Renal pelvis (tissue), 4 donors: ENCODE measurements around the gene STAG1. TPM values are rescaled to one million over a fixed set of nuclear protein-coding genes. Genes with fewer than 3 reads are reported as not detected.
"Not testable (repeated sequence)": the region's sequence is repeated elsewhere in the genome, so short reads cannot be mapped to it uniquely, and the experiment has no call there.

Experiments
- DNase-seq: peaks from one replicate; pipeline ENCODE4 v3.0.0-alpha.2; 2013
- polyA plus RNA-seq, 3 donors: library from polyadenylated mRNA; unstranded; fragments of 120-200 nt; gene quantifications; one replicate each; pipeline ENCODE4 v1.2.1, GENCODE V29; 2013; ENCODE audit not compliant: insufficient read length in 3 of 3

Gene STAG1
- polyA plus RNA-seq, 3 donors: 43.6 to 49.8 (median 45.2) TPM

DNA sequence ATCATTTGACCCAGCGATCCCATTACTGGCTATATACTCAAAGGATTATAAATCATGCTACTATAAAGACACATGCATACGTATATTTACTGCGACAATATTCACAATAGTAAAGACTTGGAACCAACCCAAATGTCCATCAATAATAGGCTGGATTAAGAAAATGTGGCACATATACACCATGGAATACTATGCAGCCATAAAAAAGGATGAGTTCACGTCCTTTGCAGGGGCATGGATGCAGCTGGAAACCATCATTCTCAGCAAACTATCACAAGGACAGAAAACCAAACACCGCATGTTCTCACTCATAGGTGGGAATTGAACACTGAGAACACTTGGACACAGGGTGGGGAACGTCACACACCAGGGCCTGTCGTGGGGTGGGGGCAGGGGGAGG is 237.6 kb downstream of the STAG1 start:
- not testable (repeated sequence) for DNase-seq

DNA sequence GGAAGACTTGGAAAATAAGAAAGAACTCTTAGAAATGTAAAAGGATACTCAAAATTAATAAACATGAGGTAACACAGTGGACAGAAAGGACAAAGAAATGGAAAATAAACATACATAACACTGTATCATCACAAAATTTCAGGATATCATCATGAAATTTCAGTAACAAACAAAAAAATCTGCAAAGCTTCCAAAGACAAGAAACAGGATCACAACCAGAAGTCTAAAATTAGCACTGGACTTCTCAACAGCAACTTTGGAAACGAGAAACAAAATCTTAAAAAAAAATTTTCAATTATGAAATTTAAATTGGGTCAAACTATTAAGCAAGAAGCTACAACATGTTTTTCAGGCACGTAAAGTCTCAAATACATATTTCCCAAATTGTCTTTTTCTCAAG is 238.8 kb downstream of the STAG1 start:
- DNase-seq: no peak

DNA sequence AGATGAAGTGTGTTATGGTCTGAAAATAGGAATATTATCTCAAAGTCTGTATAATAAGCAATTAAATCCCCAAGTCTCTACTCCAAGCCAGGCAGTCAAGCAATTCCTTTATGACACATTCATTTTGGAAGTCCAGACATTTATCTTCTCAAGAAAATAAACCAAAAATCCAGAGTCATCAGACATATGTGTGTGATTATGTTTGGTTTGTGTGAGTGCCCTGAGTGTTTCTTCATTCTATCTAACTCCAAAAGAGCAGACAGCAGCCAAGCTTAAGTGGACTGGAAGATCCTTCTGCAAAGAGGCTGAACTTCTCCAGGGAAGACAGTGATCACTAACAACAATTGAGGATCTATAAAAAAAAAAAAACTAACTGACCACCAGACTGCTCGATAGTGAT is 239.8 kb downstream of the STAG1 start:
- DNase-seq: no peak

DNA sequence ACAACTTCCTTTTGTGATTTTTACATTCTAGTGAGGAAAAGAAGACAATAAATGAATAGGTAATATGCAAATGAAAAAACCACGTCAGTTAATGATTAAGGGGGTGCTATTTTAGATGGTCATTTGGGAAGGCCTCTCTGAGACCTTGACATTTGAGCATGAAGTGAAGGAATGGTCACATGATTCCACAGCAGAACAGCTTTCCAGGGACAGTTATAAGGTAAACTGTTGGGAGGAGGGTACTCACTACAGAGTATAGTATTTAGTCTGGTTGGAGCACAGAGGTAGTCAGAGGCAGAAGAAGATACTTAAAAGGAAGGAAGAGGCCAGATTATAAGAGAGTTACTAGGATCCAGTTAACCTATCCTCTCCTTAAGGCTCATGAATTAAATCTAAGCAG is 246.5 kb downstream of the STAG1 start:
- no peak for DNase-seq

DNA sequence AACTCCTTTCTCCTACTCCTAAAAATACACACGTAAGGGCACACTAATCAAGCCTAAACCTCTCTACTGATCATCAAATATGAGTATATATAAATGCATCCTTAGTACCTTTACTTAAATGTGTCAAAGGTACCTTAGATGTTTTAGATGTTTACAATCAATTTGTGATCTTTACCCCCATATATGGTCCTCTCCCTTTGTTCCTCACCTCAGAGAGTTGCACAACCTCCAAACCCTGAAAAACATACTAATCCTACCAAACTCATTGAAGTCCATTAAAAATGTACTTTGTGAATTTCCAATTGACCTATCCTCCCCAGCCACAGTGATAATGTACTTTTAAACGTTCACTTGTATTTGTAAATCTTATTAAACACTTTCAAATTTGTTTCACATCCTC is 249.1 kb downstream of the STAG1 start:
- DNase-seq: no peak

DNA sequence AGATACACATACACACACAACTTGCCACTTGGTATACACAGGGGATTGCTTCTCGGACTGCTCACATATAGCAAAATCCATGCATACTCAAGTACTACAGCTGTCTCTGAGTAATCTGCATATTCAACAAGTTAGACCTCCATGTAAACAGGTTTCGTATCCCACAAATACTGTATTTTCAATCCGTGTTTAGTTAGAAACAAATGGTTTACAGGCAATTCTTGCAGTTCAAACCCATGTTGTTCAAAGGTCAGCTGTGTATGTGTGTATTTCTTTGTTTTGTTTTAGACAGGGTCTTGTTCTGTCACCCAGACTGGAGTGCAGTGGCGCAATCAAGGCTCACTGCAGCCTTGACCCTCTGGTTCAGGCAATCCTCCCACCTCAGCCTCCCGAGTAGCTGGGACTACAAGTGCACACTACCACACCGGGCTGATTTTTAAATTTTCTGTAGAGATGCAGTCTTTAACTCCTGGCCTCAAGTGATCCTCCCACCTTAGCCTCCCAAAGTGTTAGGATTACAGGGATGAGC is 253.2 kb downstream of the STAG1 start:
- no peak for DNase-seq

DNA sequence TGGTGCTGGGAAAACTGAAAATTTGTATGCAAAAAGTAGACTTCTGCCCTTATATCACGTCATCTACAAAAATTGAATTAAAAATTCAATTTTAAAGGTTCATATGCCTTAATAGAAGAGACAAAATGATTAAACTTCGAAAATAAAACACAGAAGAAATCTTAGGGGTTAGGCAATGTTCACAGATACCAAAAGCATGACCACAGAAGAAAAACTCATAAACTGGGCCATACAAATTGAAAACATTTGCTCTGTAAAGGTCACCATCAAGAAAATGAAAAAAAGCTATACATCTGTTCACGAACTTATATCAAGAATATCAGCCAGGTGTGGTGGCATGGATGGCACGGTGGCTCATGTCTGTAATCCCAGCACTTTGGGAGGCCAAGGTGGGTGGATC is 257.0 kb downstream of the STAG1 start:
- no peak for DNase-seq

DNA sequence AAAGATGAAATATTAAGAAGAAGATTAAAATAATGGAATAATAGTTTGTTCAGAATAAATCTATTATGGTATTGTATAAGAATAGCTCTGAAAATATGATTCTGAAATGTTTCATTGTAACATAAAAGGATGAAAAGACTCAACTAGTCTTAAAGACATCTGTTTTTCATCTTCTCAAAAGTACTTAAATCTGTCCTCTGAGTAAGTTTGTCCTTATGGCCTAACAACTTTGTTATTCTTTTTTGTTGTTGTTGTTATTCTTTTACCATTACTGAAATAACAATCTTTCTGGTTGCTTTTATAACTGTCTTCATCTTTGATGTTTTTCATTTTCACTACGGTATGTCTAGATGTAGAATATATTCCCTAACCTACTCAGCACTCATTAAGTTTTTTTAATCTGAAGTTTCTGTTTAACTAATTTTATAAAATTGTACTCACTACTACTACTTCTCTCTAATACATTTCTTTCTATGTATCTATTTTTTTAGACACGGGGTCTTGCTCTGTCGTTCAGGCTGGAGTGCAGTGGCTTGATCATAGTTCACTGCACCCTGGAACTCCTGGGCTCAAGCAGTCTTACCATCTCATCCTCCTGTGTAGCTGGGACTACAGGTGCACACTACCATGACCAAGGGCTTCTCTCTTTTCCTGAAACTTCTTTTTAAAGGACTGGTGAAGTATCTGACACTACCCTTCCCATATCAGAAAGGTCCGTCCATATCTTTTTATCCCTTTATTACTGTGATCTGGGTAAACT is 261.4 kb downstream of the STAG1 start:
- DNase-seq: no peak

DNA sequence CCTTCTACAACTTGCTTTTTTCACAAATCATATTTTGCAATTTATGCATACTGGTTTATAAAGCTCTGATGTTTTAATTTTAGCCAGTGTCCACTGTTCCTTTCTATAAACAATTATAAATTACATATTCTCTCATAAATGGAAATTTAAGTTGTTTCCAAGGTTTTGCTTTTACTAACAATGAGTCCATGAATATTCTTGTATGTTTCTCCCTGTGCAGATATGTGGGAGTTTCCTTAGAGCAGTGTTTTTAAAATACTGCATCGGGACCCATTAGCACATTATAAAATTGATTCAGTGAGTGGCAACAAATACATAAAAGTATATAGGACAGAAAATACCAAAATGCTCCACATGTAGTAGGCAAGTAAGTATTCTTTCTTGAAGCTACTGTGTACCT is 266.4 kb downstream of the STAG1 start:
- no peak for DNase-seq

DNA sequence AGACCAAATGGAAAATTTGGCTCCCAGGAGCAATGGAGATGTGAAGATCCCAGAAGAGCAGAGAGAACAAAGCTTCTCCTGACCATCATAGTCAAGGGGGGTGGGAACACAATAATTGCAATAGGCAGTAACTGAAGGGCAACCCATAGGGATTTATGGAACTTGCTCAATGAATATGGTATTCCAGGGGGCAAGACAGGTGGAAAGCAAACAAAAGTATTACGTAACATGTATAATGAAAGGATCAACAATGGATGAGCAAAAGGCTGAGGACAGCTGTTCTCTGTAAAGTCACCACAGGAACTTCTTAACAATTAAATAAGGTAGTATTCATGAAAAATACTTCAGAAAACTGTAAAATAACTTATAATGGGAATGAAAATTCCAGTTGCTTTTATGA is 275.9 kb downstream of the STAG1 start:
- DNase-seq: no peak

DNA sequence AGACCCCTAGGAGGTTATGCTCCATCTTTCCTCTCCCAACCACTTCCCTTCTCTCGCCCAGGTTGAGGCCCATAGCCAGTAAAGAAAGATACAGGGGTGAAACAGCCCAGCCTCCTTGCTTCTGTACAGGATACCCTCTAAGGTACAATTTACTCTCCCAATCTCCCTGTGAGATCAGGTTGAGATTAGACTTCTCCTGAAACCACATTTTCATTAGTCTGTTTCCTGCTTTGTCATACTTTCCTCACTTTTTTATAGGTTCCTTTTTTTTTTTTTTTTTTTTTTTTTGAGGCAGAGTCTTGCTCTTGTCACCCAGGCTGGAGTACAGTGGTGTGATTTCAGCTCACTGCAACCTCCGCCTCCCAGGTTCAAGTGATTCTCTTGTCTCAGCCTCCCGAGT is 277.3 kb downstream of the STAG1 start:
- not testable (repeated sequence) for DNase-seq

DNA sequence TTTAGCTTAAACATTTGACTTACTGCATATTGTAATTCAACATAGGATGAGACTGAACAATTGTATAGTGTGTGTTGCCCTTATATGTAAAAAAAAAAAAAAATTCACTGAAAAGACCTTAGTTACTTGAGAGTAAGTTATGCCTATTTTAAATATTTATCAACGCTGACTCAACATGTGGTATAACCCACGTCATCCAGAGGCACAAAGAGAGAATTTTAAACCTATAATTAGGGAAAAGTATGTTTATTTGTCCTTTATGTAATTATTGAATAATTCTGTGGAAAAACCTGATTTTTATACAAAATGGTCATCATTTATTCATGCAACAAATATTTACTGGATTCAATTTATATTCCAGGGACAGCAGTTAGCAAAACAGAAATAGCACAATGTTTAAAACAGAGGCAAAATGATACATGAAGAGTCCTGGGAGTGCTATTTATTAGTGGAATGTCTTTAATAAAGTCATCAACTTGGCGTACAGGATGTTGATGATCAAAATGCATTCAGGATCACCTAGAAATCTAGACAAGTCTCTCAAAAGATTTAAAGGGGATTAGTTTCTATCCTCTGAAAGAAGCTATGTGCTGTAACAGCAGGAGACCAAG is 278.4 kb downstream of the STAG1 start:
- no peak for DNase-seq

DNA sequence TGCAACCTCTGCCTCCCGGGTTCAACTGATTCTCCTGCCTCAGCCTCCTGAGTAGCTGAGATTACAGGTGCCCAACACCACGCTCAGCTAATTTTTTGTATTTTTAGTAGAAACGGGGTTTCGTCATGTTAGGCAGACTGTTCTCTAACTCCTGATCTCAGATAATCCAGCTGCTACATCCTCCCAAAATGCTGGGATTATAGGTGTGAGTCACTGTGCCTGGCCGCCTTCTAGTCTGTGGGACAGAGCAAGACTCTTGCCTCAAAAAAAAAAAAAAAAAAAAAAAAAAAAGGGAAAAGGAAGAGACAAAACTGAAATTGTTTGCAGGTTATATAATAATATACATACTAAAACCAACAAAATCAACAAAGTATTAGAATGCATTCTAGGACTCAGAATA is 286.9 kb downstream of the STAG1 start:
- no peak for DNase-seq

DNA sequence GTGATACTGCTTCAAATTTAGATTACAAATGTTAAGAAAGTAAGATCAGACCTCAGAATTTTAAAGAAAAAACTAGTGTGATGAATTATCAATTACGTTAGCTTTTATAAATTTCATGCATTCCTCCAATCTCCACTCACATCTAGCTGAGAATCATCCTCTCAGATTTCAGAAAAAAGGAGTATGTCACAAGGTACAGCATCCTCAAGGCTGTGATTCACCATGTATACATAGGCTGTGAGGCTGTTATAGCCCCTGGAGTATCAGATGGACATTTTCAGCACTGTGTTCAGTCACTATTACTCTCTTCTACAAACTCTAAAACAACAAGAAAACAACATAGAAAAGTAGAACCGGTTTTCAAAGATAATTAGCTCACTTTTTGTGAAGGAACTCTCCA is 287.7 kb downstream of the STAG1 start:
- DNase-seq: no peak

DNA sequence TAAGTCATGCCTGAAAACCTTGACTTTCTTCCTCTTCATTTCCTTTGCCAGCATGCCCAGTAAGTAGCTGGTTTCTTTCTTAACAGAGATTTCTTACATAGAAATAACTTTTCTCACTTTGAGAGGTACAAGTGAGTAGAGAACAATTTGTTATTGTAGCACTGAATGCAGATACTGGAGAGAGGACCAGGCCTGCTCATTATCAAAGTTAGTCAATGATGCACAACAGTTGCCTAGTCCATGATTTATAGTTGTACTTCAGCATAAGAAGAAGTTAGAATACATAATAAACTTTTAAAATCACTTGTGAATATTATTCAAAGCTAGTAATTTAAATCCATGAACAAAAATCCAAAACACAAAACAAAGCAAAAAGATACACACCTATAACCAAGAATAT is 289.0 kb downstream of the STAG1 start:
- DNase-seq: no peak

DNA sequence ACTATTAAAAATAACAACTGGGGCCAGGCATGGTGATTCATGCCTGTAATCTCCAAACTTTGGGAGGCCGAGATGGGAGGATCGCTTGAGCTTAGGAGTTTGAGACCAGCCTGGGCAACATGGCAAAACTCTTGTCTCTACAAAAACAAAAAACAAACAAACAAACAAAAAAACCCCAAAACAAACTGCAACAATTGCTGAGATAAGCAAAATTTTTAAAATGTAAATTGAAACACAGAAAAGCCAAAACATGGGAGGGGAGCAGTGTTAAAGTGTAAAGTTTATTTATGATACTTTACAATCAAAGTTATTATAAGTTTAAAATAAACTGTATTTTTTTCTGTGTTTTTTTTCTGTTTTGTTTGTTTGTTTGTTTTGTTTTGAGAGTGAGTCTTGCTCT is 294.4 kb downstream of the STAG1 start:
- DNase-seq: no peak

DNA sequence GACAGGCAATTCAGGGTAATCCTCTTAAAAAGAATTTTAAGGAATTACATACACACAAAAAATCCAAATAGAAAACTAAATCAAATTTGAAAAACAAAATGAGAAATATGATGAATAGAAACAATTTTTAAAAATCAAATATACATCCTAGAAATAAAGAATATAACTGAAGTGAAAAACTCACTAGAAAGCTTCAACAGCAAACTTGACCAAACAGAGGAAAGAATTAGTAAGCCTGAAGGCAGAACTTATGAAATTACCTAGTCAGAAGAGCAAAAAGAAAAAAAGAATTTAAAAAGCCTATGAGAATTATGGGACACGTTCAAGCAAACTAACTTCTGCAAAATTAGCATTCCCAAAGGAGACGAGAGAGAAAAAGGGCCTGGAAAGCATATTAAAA is 296.0 kb downstream of the STAG1 start:
- no peak for DNase-seq

DNA sequence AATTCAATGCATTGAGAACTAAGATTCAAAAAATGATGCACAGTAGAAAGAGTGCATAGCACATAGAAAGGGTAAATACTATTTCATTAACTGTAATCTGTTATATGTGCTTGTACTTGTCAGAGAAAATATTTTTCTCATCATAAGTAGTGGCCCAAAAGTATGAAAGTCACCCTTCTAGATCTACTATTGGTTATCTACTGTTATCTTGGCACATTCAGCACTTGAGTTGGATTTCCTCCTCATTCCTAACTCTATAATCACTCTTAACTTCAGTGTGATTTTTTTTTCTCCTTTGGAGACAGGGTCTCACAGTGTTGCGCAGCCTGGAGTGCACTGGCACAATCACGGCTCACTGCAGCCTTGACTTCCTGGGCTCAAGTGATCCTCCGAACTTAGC is 307.6 kb downstream of the STAG1 start:
- DNase-seq: no peak

DNA sequence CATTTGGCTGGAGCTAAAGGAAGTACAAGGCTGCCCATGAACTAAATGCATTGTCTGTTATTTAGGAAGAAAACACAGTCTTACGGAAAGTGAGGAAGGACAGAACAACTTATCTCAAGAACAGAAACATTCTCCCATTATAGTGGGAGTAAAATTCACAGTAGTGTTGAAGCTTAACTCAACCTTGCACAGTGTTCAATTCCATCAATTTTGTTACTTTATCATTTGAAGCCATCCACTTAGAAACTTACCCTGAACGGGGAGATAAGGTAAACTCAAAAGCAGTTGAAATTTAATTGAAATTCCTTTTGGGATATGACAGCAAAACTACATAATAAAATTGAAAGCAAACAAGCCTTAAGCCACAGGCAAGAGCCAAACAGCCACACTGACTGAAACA is 315.1 kb downstream of the STAG1 start:
- no peak for DNase-seq

DNA sequence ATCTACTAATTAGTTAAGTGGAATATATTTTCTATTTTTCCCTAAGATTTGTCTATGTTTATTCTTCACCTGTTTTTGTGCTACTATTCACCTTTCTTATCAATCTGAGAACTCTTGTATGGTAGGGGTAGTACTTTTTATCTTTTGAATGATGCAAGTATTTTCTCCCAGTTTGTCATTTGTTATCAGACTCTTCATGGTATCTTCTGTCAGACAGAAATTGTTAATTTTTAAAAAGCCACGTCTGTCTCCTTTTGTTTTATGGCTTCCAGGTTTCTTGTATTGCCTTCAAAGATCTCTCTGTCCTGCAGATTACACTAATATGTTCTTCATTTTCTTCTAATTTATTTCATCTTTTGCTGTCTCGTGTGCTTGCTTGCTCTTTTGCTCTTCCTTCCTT is 317.7 kb downstream of the STAG1 start:
- no peak for DNase-seq

DNA sequence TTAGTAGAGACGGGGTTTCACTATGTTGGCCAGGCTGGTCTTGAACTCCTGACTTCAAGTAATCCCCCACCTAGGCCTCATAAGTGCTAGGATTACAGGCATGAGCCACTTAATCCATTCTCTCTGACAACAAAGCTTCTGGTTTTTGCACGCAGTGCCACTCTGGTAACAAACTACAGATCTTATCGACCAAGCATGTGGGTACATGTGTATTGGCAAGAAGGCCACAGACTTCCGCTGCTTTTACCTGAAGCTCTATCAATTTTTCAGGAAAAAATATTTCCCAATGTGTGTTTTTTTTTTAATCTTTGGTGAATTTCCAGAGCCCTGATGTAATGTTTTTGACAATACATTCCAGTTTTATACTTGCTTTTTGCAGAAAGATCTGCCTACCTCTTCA is 319.5 kb downstream of the STAG1 start:
- no peak for DNase-seq

DNA sequence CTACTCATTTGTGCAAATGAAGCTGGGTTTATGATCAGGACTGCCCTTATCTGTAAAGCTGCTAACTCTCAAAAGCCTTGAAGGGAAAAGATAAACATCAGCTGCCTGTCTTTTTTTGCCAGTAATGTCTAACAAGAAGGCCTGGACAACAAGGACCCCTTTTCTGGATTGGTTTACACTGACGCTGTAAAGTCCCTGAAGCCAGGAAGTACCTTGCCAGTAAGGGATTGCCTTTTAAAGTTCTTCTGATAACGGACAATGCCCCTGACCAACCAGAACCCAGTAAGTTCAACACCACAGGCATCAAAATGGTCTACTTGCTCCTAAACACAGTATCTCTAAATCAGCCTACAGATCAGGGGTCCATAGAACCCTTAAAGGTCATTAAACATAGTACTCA is 324.0 kb downstream of the STAG1 start:
- DNase-seq: no peak

DNA sequence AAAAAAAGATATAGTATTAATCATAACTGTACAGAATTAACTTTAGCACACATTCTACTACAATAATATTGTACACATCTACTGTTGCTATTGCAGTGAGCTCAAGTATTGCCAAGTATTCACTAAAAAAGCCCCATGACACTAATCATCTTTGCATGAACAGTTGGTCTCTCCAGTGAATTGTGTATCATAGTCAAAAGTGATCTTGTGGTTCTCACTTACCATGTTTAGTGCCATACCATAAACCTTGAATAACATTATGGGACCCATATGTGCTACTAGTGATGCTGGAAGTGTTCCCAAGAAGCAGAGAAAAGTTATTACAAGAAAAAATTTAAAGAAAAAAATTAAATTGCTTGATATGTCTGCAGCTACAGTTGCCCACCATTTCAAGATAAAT is 324.9 kb downstream of the STAG1 start:
- DNase-seq: no peak

DNA sequence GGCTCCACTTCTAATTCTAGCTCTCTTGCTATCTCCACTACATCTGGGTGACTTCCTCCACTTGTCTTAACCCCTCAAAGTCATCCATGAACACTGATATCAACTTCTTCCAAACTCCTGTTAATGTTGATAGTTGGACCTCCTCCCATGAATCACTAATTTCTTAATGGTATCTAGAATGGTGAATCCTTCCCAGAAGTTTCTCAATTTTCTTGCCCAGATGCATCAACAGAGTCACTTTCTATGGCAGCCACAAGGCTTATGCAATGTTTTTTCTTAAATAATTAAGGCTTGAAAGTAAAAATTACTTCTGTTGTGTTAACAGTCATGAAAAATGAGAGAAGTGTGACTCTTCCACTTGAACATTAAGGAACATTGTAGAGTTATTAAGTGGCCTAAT is 337.7 kb downstream of the STAG1 start:
- no peak for DNase-seq
